Daoy (cell line): ENCODE results near the gene JPH3. TPM values are rescaled to one million over a fixed set of nuclear protein-coding genes. Genes with fewer than 3 reads are reported as not detected.

Source experiments
- DNase-seq: peaks from one replicate; pipeline ENCODE4 v3.0.0-alpha.2; 2015; ENCODE audit warnings: low read depth
- total RNA-seq: library from RNA; depleted of rRNA; stranded (reverse); fragments of >200 nt; shearing (Covaris generic); gene quantifications from 2 replicates; pipeline ENCODE4 v1.2.3, GENCODE V29; 2014; rRNA removed

Gene JPH3
- total RNA-seq, 1 experiment from 2014 or later: 6.2 TPM

DNA sequence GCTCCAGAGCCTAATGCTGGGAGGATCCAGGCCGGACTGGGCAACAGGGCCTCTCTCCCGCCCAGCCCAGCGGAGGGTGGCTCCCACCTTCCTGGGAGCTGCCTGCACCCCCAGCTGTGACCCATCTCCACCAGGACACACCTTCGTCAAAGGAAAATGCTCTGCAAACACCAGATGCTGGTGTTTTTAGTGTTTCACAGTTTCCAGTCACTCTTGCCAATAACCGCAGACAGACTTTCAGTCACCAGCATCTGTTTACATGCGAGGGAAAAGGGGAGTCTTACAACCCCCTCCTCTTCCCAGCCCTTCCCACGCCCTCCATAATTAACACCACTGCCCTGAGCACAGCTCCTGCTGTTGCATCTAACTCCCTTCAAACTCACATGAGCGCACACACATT, 138.1 kb downstream of the JPH3 start:
- DNase-seq: no peak

DNA sequence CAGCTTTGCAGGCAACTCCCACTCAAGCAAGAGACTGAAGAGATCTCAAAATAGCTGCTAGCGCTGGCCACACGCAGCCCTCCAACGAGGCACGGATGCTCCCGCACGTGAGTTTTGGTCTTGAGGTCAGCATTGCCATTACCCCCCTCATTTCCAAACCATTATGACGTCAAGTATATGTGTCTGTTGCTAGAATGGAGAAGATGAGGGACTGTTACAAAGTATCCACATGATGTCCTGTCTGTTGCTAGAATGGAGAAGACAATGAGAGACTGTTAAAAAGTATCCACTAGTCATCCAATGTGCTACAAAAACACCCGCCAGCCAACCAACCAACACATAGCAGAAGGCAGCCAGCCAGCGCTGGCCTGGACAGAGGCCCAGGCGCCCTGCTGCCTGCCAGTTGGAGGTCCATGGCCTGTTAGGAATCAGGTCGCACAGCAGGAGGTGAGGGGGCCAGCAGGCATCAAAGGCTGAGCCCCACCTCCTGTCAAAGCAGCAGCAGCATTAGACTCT, 138.7 kb downstream of the JPH3 start:
- DNase-seq: no peak

DNA sequence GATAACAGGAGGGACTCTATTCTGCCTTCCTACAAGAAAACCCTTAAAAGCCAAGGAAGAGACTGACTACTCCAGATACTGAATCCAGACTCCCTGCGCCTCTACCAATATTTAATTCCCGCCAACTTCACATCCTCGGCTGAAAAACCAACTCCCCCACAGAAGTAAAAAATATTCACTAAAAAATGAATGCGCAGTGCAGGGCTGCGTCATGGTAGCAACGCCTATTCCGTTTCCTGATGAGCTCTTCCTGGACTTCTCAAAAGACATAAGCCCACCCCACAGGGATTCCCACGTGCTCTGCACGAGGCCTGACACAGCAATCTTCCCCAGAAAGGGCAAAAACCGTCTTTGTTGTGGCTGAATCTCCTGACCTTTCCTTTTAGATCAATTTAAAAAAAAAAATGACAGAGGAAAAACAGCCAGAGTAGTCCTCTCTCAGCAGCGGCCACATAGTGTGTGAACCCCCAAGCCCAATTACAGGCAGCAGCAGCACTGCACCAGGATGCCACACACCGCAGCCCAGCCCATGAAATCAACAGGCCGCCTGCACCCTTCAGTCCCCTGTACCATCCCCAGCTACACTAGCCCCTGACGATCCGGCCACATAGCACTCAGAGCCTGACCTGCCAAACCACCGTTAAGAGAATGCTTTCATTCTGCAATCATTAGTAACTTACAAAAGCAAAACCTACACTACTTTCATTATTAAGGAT, 139.6 kb downstream of the JPH3 start:
- DNase-seq: no peak

DNA sequence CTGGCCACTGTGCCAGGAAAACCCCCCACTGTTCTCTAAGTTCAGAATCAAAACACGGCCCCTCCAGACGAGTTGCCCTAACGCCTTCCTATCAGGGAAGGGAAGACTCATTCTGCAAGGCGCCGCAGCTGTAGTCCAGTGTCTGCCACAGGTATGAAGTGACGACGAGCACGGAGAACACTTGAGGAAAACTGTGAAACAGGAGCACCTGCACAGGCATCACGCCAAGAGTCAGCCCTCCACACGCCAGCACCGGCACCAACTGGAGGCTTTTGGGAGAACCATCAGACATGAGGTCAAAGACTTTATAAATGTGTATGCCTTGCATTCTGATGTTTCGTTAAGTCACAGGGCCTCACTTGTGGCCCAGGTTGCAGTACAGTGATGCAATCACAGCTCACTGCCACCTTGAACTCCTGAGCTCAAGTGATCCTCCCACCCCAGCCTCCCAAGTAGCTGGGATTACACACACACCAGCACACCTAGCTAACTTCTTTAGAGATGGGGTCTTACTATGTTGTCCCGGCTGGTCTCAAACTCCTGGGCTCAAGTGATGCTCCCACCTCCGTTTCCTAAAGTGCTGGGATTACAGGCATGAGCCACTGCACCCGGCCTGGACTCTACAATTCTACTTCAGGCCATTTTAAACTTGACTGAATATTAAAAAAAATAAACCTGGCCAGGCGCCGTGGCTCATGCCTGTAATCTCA, 140.6 kb downstream of the JPH3 start:
- DNase-seq: no peak

DNA sequence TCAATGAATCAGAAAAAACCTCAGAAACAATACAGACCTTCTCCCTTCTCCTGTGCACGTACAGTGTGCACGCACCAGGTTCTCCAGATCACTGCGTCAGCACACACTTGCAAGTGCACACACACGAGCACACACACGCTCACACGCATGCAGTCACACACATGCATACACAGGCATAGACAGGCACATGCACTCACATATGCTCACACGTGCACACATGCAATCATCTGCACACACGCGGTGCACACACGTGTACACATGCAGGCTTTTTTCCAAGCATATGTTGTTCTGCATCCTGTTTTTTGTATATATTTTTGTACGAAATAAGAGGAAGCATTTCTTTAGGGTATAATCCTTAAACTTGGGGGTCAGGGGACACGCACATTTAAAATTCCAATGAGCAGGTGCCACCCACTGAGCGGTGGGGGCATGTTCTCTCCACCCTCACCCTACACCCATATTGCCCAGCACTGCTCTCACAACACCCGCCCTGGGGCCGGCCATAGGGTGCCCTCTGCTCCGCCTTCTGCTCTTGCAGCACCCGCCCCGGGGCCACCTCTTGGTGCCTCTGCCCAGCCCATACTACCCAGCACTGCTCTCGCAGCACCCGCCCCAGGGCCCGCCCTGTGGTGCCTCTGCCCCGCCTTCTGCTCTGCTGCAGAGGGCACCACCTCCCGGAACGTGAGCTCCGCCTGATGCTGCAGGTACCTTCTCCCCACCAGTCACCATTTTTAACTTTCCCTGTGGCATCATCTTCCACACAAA, 142.6 kb downstream of the JPH3 start:
- DNase-seq: no peak

DNA sequence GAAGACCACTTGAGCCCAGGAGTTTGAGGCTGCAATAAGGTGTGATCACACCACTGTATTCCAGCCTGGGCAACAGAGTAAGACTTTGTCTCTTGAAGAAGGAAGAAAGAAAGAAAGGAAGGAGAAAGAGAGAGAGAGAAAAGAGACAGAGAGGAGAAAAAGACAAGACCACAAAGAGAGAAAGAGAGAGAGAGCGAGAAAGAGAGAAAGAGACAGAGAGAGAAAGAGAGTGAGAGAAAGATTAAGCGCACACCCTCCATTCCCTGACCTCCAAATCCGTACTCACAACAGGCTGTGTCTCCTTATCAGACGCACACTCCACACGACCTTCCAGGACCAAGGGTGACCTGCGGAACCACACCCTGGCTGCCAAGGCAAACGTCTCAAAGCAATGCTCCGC, 143.9 kb downstream of the JPH3 start:
- no peak for DNase-seq

Other genes starting within 250 kb of the JPH3 start
- gene FBXO31, start 218.7 kb upstream of the JPH3 start, total RNA-seq: 4.7 and 22.1 TPM in 2 replicates
- gene MAP1LC3B, start 210.2 kb upstream of the JPH3 start, total RNA-seq: 6.6 and 10.9 TPM in 2 replicates
- gene ZCCHC14, start 109.5 kb upstream of the JPH3 start, total RNA-seq: 3.0 and 4.2 TPM in 2 replicates
- 11.6 and 23.7 TPM in 2 replicates for gene KLHDC4, start 163.5 kb downstream of the JPH3 start, total RNA-seq